Amniotic stem cell (primary cell): Measurements from ENCODE around the gene SRRD.

Source experiments
- DNase-seq: peaks from one replicate; lab custom pipeline; 2025; lab: John Stamatoyannopoulos, UW

The SRRD gene

DNA sequence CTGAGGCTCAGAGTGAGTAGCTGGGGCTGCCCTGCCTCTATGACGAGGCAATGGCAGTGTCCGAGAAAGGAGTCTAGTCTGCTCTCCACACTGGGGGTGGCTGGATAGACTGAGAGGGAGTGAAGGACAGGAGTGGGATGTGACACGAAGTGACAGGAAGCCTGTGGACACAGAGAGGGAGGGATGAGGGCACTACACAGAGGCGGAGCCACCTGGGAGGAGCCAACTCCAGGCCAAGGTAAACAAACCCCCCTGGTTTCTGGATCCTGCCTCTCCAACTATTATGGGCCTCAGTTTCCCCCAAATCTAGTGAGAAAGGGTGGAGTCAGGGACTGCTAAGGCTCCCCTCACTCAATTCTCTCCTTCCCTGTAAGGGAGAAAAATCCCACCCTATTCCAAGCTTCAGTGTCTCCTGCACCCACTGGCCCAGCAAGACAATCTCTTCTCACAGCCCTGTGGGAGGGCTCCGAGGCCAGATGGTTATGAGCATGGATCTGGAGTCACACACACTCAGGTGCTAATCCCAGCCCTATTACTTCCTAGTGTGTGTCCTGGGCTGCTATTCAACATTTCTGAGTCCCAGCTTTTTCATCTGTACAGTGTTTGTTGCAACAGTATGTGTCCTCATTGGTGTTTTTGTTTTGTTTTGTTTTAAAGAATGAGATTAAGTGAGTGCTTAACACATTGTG, 29.7 kb upstream of the SRRD start:
- DNase-seq = no peak

- DNase-seq = no peak
Measured at GRCh38 chr22:26457661-26458272, 25.9 kb upstream of the SRRD start.

DNA sequence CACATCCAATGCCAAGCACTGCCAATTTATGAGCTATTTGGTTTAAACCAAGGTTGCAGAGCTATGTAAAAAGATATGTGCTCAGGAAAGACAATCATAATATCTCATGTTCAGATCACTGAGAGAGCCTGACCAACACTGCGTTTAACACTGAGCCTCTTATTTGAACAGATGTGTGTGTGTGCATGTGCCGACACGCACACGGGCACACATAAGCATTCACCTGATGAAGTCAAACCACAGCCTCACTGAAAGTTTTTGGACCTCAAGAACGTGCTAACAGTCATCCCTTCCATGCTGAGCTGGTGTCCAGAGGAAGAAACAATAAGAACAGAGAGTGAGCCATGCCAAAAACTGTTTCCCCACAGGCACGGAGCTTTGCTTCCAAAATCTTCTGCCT, 23.5 kb upstream of the SRRD start:
- DNase-seq = no peak

GRCh38 chr22:26461188-26461810, 22.4 kb upstream of the SRRD start:
- DNase-seq = no peak

GRCh38 chr22:26462051-26462450, 21.6 kb upstream of the SRRD start:
- DNase-seq = no peak

GRCh38 chr22:26462641-26463040, 21.0 kb upstream of the SRRD start:
- DNase-seq = no peak

DNA sequence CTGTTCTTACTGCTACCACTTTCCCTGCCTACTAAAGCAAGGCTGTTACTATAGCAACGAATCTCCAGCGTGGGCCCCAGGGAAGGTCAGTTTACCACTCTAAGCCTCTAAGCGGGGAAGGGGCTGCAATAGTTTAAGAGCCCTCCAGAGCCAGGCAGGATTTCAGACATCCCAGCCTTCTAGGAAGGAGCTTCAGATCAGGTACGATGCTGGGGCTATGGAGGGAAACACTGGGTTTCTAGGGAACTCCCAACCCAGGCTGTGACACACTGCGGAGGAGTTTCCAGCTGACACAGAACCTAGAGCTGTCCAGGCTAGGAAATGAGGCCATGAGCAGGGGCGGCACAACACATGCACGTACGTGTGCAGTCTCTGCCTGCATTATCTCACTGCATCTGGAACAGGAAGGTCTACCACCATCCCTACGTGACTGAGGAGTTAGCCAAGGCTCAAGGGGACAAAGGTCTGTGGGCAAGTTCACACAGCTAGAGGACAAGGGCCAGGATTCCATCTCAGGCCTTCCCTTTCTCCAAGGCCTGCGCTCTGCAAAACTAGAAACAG, 20.5 kb upstream of the SRRD start:
- no peak for DNase-seq

GRCh38 chr22:26463688-26464087, 20.0 kb upstream of the SRRD start:
- DNase-seq = no peak

DNA sequence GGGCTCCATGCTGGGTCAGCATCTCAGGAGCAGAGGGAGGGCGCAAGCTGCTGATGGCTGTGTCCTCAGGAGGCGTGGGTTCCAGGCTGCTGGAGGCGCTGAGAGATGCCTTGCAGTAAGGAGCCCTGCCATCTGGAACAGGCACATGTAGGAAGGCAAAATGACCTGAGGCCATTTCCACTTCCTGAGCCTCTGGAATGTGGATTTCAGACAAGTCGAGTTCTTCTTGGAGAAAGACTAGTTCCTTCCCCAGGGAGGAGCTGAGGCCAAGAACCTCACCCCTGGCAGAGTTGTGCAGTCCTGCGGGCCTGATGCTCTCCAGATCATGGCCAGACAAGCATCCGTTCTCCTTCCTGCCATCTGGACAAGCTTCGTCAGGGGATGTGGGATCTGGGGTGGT, 19.4 kb upstream of the SRRD start:
- no peak for DNase-seq

- DNase-seq = no peak
Measured at GRCh38 chr22:26466196-26466595, 17.5 kb upstream of the SRRD start.

GRCh38 chr22:26470807-26471206, 12.9 kb upstream of the SRRD start:
- DNase-seq = no peak

- DNase-seq = no peak
Measured at GRCh38 chr22:26471522-26471921, 12.2 kb upstream of the SRRD start.

- DNase-seq = no peak
Measured at GRCh38 chr22:26474682-26475081, 9.0 kb upstream of the SRRD start.

DNA sequence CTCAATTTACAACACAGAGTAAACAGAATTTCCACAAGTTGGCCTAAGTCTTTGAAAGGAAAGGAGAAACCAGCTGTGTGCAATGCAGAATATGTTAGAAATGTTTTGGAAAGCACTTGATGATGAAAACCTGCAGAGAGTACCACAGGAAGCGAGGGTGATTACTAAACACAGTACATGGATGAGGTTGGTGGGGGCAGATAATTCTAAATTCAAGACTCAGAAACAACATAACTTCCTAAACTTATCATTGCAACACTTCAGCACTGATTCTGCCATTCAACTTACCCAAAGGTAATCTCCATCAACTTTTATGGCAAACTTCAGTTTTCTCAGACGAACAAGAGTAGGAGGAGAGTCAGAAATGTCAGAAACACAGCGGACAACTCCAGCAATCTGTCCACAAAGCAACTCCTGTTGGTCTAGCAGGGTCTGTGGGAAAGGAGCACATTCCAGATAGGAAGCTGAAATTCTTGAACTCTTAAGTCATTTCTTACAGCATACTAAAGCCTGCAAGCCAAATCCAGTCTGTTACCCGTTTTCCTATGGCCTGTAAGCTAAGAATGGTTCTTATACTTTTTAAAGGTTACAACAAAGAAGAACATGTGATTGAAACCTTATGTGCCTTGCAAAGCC, 6.9 kb upstream of the SRRD start:
- DNase-seq = no peak

DNA sequence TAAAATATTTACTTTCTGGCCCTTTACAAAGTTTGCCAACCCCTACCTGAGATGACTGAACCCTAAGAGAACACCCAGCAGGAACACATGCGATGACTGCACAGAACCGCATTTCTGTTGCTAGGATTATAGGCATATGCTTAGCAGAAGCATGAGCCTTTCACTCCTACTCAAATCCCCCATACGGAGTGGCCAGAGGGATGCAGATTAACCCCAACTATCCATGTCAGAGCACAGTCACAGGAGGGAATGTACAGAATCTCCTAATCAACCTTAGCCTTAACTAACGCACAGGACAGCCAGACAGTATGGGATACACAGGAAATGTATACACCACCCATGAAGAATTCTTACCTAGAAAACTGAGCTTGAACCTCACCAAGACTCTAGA, 6.3 kb upstream of the SRRD start:
- DNase-seq = no peak

DNA sequence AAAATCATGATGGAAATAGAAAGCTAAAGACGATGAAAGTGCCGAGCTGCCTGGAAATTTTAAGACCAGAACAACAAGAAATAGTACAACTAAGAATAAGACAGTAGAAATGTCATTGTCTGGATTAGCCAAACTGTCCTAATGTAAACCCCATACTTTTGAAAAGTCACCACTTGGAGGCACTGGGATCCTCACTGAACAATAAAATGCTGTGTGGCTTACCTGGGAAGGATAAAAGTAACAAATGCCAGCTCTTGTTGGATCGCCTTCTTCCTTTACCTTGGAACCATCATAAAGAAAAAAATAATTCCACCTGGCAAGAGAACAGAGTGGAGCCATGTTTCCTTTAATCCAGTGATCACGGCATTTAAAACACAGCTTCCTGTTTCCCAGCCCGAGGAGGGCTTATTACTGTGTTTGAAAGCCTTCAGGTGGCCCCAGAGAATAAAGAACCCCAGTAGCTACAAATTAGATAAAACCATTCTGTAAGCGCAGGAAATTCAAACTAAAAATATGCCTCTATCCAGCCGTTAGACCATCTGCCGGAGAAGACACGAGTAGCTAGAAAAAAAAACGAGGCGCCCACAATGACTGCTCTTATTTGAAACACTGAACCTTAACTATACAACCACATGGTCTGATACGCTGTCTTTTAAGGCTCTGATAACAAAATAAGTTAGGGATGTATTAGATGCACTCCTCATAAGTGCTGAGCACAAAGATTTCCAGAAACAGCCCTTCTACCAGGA, 4.5 kb upstream of the SRRD start:
- DNase-seq = no peak

GRCh38 chr22:26479792-26480610, 3.7 kb upstream of the SRRD start:
- DNase-seq = no peak

DNA sequence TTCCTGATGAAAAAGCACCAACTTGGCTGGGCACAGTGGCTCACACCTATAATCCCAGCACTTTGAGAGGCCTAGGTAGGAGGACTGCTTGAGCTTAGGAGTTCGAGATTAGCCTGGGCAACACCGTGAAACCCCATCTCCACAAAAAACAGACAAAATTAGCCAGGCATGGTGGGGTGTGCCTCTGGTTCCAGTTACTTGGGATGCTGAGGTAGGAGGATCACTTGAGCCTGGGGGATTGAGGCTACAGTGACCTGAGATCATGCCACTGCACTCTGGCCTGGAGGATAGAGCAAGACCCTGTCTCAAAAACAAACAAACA, 3.1 kb upstream of the SRRD start:
- DNase-seq = no peak

- DNase-seq = no peak
Measured at GRCh38 chr22:26481112-26481693, 2.5 kb upstream of the SRRD start.

DNA sequence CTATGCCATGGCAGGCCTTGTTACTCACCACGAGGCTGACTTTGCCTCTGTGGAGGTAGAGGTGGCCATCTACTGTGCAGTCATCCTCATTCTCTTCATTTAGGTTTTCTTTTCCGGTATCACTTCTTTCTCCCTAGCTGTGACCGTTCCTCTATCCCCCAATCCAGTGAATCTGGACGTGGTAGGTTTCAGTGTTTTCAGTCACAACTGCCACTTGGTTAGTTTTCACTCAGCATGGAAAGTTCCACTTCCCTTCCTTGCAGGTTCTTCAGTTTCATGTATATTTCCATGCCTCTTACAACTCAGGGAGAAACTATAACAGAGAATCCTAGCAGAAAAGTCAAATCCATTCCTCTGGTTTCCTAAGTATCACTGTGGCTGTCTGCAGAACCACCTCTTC, 2.0 kb upstream of the SRRD start:
- no peak for DNase-seq

DNA sequence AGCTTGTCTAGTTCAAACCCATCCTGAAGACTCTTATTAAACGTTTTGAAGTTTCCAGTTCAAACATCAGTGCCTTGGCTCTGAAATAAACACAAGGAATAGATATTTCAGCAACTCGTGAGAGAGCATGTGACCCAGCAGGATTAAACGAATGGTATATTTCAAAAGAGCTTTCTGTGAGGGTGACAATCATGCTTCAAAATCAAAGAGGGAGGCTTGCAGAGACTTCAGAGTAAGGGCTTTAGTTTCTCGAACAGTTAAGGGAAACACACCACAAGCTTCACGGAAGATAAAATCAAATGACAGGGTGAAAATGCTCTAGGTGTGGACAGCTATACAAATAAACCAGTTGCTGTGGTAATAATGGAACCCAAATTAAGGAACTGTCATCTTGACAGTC, 1.5 kb upstream of the SRRD start:
- no peak for DNase-seq
